ENCODE results near the gene PHACTR1.

PHACTR1 gene

DNA sequence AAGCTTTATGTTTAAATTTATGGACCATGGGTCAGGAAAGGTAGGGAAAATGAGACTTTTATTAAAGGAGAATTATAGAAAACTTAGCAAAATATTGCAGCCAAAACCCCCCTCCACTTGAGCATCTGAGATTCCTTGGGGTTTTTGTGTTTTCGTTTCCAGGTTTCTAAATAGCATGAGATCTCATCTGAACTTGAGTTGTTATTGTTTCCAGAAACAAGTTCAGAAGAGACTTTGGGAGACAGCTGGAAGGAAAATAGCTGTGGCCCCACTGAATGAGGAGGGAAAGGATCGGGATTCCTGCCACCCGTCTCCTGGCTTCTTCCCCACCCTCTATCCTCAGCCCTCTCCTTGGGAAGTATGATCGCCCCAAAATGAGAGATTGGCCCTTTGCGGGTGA is 536.2 kb downstream of the PHACTR1 start:
- no CpG with 5 or more reads among the region's 5 CpGs for WGBS, 2 donors (ENCODE audit: extremely low coverage in 2 of 2, insufficient read length in 2 of 2, insufficient replicate concordance in 1 of 2)

DNA sequence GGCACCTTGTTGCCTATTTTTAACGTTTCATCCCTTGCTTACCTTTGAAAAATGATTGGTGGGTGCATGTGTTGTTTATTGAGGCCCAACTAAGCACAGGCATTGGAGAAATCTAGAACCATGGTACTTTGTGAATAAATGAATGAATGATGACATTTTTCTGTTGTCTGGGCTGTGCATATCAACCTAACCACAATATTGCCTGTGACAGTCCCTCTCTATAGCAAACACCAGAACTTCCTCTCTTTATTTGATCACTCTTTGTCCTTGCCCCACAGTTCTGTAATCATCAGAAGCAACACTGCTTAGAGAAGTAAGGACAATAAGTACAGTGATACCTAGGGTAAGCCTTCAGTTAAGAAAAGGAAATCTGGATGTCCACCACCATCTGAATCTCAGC is 536.7 kb downstream of the PHACTR1 start:
- WGBS, 2 donors (ENCODE audit: extremely low coverage in 2 of 2, insufficient read length in 2 of 2, insufficient replicate concordance in 1 of 2), result no CpG with 5 or more reads among the region's 1 CpG
- no peak overlapping the region for H3K9ac ChIP-seq (ENCODE audit: low read depth, low read length, poor library complexity)

More for the DNA sequence above, 536.2 kb downstream of the PHACTR1 start:
- Histone ChIP-seq H3K36me3 (replicated peaks in 1 of 2; ENCODE audit: control insufficient read depth in 2 of 2, insufficient read depth in 2 of 2, low read length in 2 of 2) (no peaks in the 10 kb centered on the region), H3K4me1 (ENCODE audit: control insufficient read depth in 2 of 2, insufficient read depth in 1 of 2, low read depth in 1 of 2, low read length in 2 of 2) (peaks cover 8 to 12% of the 10 kb centered on the region in 2 donors), H2AK5ac (ENCODE audit: low read depth, low read length) (no peak overlapping the region), H3K27me3 (ENCODE audit: control insufficient read depth in 3 of 3, insufficient read depth in 3 of 3, low read depth in 1 of 3, low read length in 3 of 3) (peaks cover 0 to 5% (median 0%) of the 10 kb centered on the region in 3 experiments), H3K4me2 (ENCODE audit: insufficient read depth, low read length, poor library complexity, severe bottlenecking) (no peak overlapping the region), H2BK12ac (ENCODE audit: low read length) (no peak overlapping the region), H3K9ac (ENCODE audit: low read depth, low read length, poor library complexity) (no peak overlapping the region), H3K14ac (ENCODE audit: low read length) (no peak overlapping the region), H3K4me3 (ENCODE audit: low read length in 2 of 2) (no peak overlapping the region), H3K79me1 (ENCODE audit: low read depth, low read length) (no peaks in the 10 kb centered on the region), H2BK5ac (ENCODE audit: low read length) (no peak overlapping the region), H3K9me3 (replicated peaks in 1 of 2; ENCODE audit: control insufficient read depth in 2 of 2, insufficient read depth in 1 of 2, low read depth in 1 of 2, low read length in 2 of 2) (no peaks in the 10 kb centered on the region), H3K18ac (ENCODE audit: low read length) (no peak overlapping the region), H2BK15ac (ENCODE audit: low read length) (no peak overlapping the region), H3K23ac (ENCODE audit: low read depth, low read length, poor library complexity) (no peak overlapping the region), H4K91ac (ENCODE audit: low read depth, low read length, poor library complexity) (no peak overlapping the region), H3K27ac (replicated peaks; ENCODE audit: low read length) (no peak overlapping the region), H2AFZ (ENCODE audit: low read length) (peak overlapping the region; percentile 26), H3K4ac (ENCODE audit: low read length) (no peak overlapping the region), H2BK120ac (ENCODE audit: low read depth, low read length) (no peak overlapping the region), H4K8ac (ENCODE audit: low read depth, low read length) (no peak overlapping the region)
- DNase-seq (ENCODE audit: low spot score), result no peak

DNA sequence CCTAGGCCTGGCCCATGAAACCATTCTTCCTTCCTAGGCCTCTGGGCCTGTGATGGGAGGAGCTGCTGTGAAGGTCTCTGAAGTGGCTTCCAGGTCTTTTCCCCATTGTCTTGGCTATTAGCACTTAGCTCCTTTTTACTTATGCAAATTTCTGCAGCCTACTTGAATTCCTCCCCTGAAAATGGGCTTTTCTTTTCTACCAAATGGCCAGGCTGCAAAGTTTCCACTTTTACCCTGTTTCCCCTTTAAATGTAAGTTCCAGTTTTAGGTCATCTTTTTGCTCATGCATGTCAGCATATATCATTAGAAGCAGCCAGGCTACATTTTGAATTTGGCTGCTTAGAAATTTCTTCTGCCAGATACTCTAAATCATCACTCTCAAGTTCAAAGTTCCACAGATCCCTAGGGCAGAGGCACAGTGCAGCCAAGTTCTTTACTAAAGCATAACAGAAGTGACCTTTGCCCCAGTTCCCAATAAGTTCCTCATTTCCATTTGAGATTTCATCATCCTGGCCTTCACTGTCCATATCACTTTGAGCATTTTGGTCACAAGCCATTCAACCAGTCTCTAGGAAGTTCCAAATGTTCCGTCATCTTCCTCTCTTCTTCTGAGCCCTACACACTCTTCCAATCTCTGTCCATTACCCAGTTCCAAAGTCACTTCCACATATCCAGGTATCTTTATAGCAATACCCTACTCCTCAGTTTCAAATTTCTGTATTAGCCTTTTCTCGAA is 539.9 kb downstream of the PHACTR1 start:
- no CpG with 5 or more reads among the region's 2 CpGs for WGBS, 2 donors (ENCODE audit: extremely low coverage in 2 of 2, insufficient read length in 2 of 2, insufficient replicate concordance in 1 of 2)
- Histone ChIP-seq H2AK5ac (ENCODE audit: low read depth, low read length) (no peak overlapping the region), H3K27ac (replicated peaks; ENCODE audit: low read length) (no peak overlapping the region), H3K4me3 (ENCODE audit: low read length in 2 of 2) (no peak overlapping the region), H2AFZ (ENCODE audit: low read length) (no peak overlapping the region), H2BK5ac (ENCODE audit: low read length) (no peak overlapping the region), H2BK120ac (ENCODE audit: low read depth, low read length) (no peak overlapping the region), H3K23ac (ENCODE audit: low read depth, low read length, poor library complexity) (no peak overlapping the region), H3K4me1 (ENCODE audit: control insufficient read depth in 2 of 2, insufficient read depth in 1 of 2, low read depth in 1 of 2, low read length in 2 of 2) (peaks cover 0 to 5% of the 10 kb centered on the region in 2 donors), H3K36me3 (replicated peaks in 1 of 2; ENCODE audit: control insufficient read depth in 2 of 2, insufficient read depth in 2 of 2, low read length in 2 of 2) (no peaks in the 10 kb centered on the region), H3K4ac (ENCODE audit: low read length) (no peak overlapping the region), H3K79me1 (ENCODE audit: low read depth, low read length) (no peaks in the 10 kb centered on the region), H3K14ac (ENCODE audit: low read length) (no peak overlapping the region), H4K91ac (ENCODE audit: low read depth, low read length, poor library complexity) (no peak overlapping the region), H3K9me3 (replicated peaks in 1 of 2; ENCODE audit: control insufficient read depth in 2 of 2, insufficient read depth in 1 of 2, low read depth in 1 of 2, low read length in 2 of 2) (no peaks in the 10 kb centered on the region), H2BK15ac (ENCODE audit: low read length) (no peak overlapping the region), H2BK12ac (ENCODE audit: low read length) (no peak overlapping the region), H3K27me3 (ENCODE audit: control insufficient read depth in 3 of 3, insufficient read depth in 3 of 3, low read depth in 1 of 3, low read length in 3 of 3) (peaks cover 0 to 6% (median 0%) of the 10 kb centered on the region in 3 experiments), H4K8ac (ENCODE audit: low read depth, low read length) (no peak overlapping the region), H3K4me2 (ENCODE audit: insufficient read depth, low read length, poor library complexity, severe bottlenecking) (no peak overlapping the region), H3K9ac (ENCODE audit: low read depth, low read length, poor library complexity) (no peak overlapping the region), H3K18ac (ENCODE audit: low read length) (no peak overlapping the region)
- DNase-seq (ENCODE audit: low spot score), result no peak

More for the DNA sequence above, 536.7 kb downstream of the PHACTR1 start:
- no peak overlapping the region for H4K91ac ChIP-seq (ENCODE audit: low read depth, low read length, poor library complexity)
- no peak overlapping the region for H3K18ac ChIP-seq (ENCODE audit: low read length)
- H3K4ac ChIP-seq (ENCODE audit: low read length), result no peak overlapping the region
- H3K27ac ChIP-seq (replicated peaks; ENCODE audit: low read length), result no peak overlapping the region
- no peak for DNase-seq (ENCODE audit: low spot score)
- H3K4me2 ChIP-seq (ENCODE audit: insufficient read depth, low read length, poor library complexity, severe bottlenecking), result no peak overlapping the region
- no peak overlapping the region for H3K4me3 ChIP-seq (ENCODE audit: low read length in 2 of 2)
- no peak overlapping the region for H3K14ac ChIP-seq (ENCODE audit: low read length)
- no peak overlapping the region for H3K23ac ChIP-seq (ENCODE audit: low read depth, low read length, poor library complexity)
- no peaks in the 10 kb centered on the region for H3K9me3 ChIP-seq (replicated peaks in 1 of 2; ENCODE audit: control insufficient read depth in 2 of 2, insufficient read depth in 1 of 2, low read depth in 1 of 2, low read length in 2 of 2)
- H2AFZ ChIP-seq (ENCODE audit: low read length), result no peak overlapping the region
- H3K4me1 ChIP-seq (ENCODE audit: control insufficient read depth in 2 of 2, insufficient read depth in 1 of 2, low read depth in 1 of 2, low read length in 2 of 2), result peaks cover 3 to 8% of the 10 kb centered on the region in 2 donors
- H2BK120ac ChIP-seq (ENCODE audit: low read depth, low read length), result no peak overlapping the region
- no peak overlapping the region for H4K8ac ChIP-seq (ENCODE audit: low read depth, low read length)
- no peak overlapping the region for H2BK5ac ChIP-seq (ENCODE audit: low read length)
- no peaks in the 10 kb centered on the region for H3K79me1 ChIP-seq (ENCODE audit: low read depth, low read length)
- no peak overlapping the region for H2BK15ac ChIP-seq (ENCODE audit: low read length)
- H3K36me3 ChIP-seq (replicated peaks in 1 of 2; ENCODE audit: control insufficient read depth in 2 of 2, insufficient read depth in 2 of 2, low read length in 2 of 2), result no peaks in the 10 kb centered on the region
- no peak overlapping the region for H2AK5ac ChIP-seq (ENCODE audit: low read depth, low read length)
- H3K27me3 ChIP-seq (ENCODE audit: control insufficient read depth in 3 of 3, insufficient read depth in 3 of 3, low read depth in 1 of 3, low read length in 3 of 3), result peaks cover 0 to 5% (median 0%) of the 10 kb centered on the region in 3 experiments
- no peak overlapping the region for H2BK12ac ChIP-seq (ENCODE audit: low read length)

DNA sequence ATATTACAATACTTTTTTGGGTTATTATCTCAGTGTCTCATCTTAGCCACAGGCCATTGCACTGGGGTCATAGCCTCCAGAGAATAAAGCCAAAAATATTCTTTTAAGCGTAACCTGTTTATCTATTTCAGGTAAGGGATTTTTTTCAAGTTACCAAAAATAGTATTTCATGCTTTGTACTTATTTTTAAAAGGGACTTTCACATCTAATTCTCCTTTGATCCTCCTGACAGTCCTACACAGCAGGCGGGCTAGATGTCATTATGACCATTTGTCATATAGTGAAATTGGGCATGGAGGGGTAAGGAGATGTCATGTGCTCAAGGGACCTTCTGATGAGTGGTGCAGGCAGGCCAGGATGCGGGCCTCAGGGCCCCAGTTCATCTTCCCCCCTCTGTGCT is 542.8 kb downstream of the PHACTR1 start:
- no peak overlapping the region for H3K4ac ChIP-seq (ENCODE audit: low read length)
- no peaks in the 10 kb centered on the region for H3K9me3 ChIP-seq (replicated peaks in 1 of 2; ENCODE audit: control insufficient read depth in 2 of 2, insufficient read depth in 1 of 2, low read depth in 1 of 2, low read length in 2 of 2)
- H3K36me3 ChIP-seq (replicated peaks in 1 of 2; ENCODE audit: control insufficient read depth in 2 of 2, insufficient read depth in 2 of 2, low read length in 2 of 2), result no peaks in the 10 kb centered on the region
- no CpG with 5 or more reads among the region's 3 CpGs for WGBS, 2 donors (ENCODE audit: extremely low coverage in 2 of 2, insufficient read length in 2 of 2, insufficient replicate concordance in 1 of 2)
- H2BK12ac ChIP-seq (ENCODE audit: low read length), result no peak overlapping the region
- no peak overlapping the region for H3K18ac ChIP-seq (ENCODE audit: low read length)
- no peak overlapping the region for H3K4me3 ChIP-seq (ENCODE audit: low read length in 2 of 2)
- no peak overlapping the region for H3K9ac ChIP-seq (ENCODE audit: low read depth, low read length, poor library complexity)
- H3K4me2 ChIP-seq (ENCODE audit: insufficient read depth, low read length, poor library complexity, severe bottlenecking), result no peak overlapping the region
- no peak overlapping the region for H3K27ac ChIP-seq (replicated peaks; ENCODE audit: low read length)
- H3K4me1 ChIP-seq (ENCODE audit: control insufficient read depth in 2 of 2, insufficient read depth in 1 of 2, low read depth in 1 of 2, low read length in 2 of 2), result peaks cover 0 to 5% of the 10 kb centered on the region in 2 donors
- no peaks in the 10 kb centered on the region for H3K79me1 ChIP-seq (ENCODE audit: low read depth, low read length)
- H2BK120ac ChIP-seq (ENCODE audit: low read depth, low read length), result no peak overlapping the region
- H4K8ac ChIP-seq (ENCODE audit: low read depth, low read length), result no peak overlapping the region
- H2AFZ ChIP-seq (ENCODE audit: low read length), result no peak overlapping the region
- H3K23ac ChIP-seq (ENCODE audit: low read depth, low read length, poor library complexity), result no peak overlapping the region
- no peak overlapping the region for H2AK5ac ChIP-seq (ENCODE audit: low read depth, low read length)
- DNase-seq (ENCODE audit: low spot score), result no peak
- no peak overlapping the region for H4K91ac ChIP-seq (ENCODE audit: low read depth, low read length, poor library complexity)
- no peak overlapping the region for H2BK5ac ChIP-seq (ENCODE audit: low read length)
- H3K14ac ChIP-seq (ENCODE audit: low read length), result no peak overlapping the region
- H2BK15ac ChIP-seq (ENCODE audit: low read length), result no peak overlapping the region
- peaks cover 0 to 2% (median 0%) of the 10 kb centered on the region in 3 experiments for H3K27me3 ChIP-seq (ENCODE audit: control insufficient read depth in 3 of 3, insufficient read depth in 3 of 3, low read depth in 1 of 3, low read length in 3 of 3)
